Astrocyte (in vitro differentiated cells and primary cell): ENCODE measurements around the gene KIAA1671. TPM values are rescaled to one million over a fixed set of nuclear protein-coding genes. Genes with fewer than 3 reads are reported as not detected.
A peak's percentile ranks its signal among the peaks of the same experiment; 100 is the strongest.

Experiments used
- DNase-seq: peaks from one replicate; pipeline ENCODE4 v3.0.0-alpha.2; 2010; ENCODE audit warnings: low read depth
- FAIRE-seq: peaks from 2 replicates; lab custom pipeline; 2011; peaks lifted over from hg19 to GRCh38; lab: Jason Lieb, UNC
- H2AFZ ChIP-seq: 2 replicates; pipeline ENCODE4 v1.6.0; 2012; ENCODE audit warnings: low read depth, low read length, inconsistent platforms
- H3K27ac ChIP-seq: 2 replicates; pipeline ENCODE4 v1.5.1; 2011; ENCODE audit warnings: low read depth, low read length, inconsistent platforms
- H3K27me3 ChIP-seq: 2 replicates; pipeline ENCODE4 v1.6.0; 2011; ENCODE audit warnings: low read length, inconsistent platforms; ENCODE audit not compliant: insufficient read depth
- H3K36me3 ChIP-seq: 2 replicates; pipeline ENCODE4 v1.5.1; 2011; ENCODE audit warnings: low read length, inconsistent platforms; ENCODE audit not compliant: insufficient read depth
- H3K4me1 ChIP-seq: 2 replicates; pipeline ENCODE4 v1.5.1; 2011; ENCODE audit warnings: low read length, inconsistent platforms; ENCODE audit not compliant: insufficient read depth
- H3K4me2 ChIP-seq: 2 replicates; pipeline ENCODE4 v1.6.0; 2012; ENCODE audit warnings: low read length, inconsistent platforms
- H3K4me3 ChIP-seq: 2 replicates; pipeline ENCODE4 v1.5.1; 2011; ENCODE audit warnings: low read depth, mild to moderate bottlenecking, low read length, inconsistent platforms; ENCODE audit not compliant: insufficient read depth
- H3K79me2 ChIP-seq: 2 replicates; pipeline ENCODE4 v1.6.0; 2012; ENCODE audit warnings: mild to moderate bottlenecking, low read length, inconsistent platforms; ENCODE audit not compliant: insufficient read depth
- H3K9ac ChIP-seq: 2 replicates; pipeline ENCODE4 v1.6.0; 2012; ENCODE audit warnings: mild to moderate bottlenecking, low read length, inconsistent platforms
- H3K9me3 ChIP-seq: 2 replicates; pipeline ENCODE4 v1.5.1; 2012; ENCODE audit warnings: low read depth, mild to moderate bottlenecking, low read length, inconsistent platforms; ENCODE audit not compliant: insufficient read depth
- H4K20me1 ChIP-seq: 2 replicates; pipeline ENCODE4 v1.6.0; 2012; ENCODE audit warnings: low read length, inconsistent platforms; ENCODE audit not compliant: insufficient read depth
- H3K27ac Mint-ChIP-seq: one replicate; pipeline ENCODE4 v1.8.0; 2021; ENCODE audit warnings: mild to moderate bottlenecking, mixed read lengths; ENCODE audit not compliant: unreplicated experiment
- H3K27me3 Mint-ChIP-seq: one replicate; pipeline ENCODE4 v1.8.0; 2021; ENCODE audit warnings: low read depth, mixed read lengths; ENCODE audit not compliant: unreplicated experiment
- H3K36me3 Mint-ChIP-seq: one replicate; pipeline ENCODE4 v1.8.0; 2021; ENCODE audit warnings: low read depth, mixed read lengths; ENCODE audit not compliant: unreplicated experiment
- H3K4me1 Mint-ChIP-seq: one replicate; pipeline ENCODE4 v1.8.0; 2021; ENCODE audit warnings: low read depth, mixed read lengths; ENCODE audit not compliant: unreplicated experiment
- H3K4me3 Mint-ChIP-seq: one replicate; pipeline ENCODE4 v1.8.0; 2021; ENCODE audit warnings: mild to moderate bottlenecking, moderate library complexity, mixed read lengths; ENCODE audit not compliant: unreplicated experiment
- H3K9me3 Mint-ChIP-seq: one replicate; pipeline ENCODE4 v1.8.0; 2021; ENCODE audit warnings: mild to moderate bottlenecking, mixed read lengths; ENCODE audit not compliant: unreplicated experiment
- CTCF ChIP-seq: IDR thresholded peaks from 2 replicates; pipeline ENCODE4 v1.5.1; 2011; ENCODE audit warnings: low read depth, mild to moderate bottlenecking, inconsistent platforms, low read length, moderate library complexity; ENCODE audit not compliant: insufficient read depth
- EZH2 ChIP-seq: IDR thresholded peaks from 2 replicates; pipeline ENCODE4 v1.6.1; 2012; ENCODE audit warnings: mild to moderate bottlenecking, low read length, inconsistent platforms; ENCODE audit not compliant: insufficient read depth
- total RNA-seq: library from RNA; stranded (reverse); gene quantifications from 2 replicates; pipeline ENCODE4 v1.2.1, GENCODE V29; 2021

The KIAA1671 gene
- total RNA-seq, 1 donor from 2014 or later, result 28.4 TPM

- DNase-seq, result no peak
- H3K36me3 ChIP-seq, result no peaks in the 10 kb centered on the region
- H3K27ac ChIP-seq, result no peak overlapping the region
- peaks cover 6% of the 10 kb centered on the region for H3K36me3 Mint-ChIP-seq
- H3K27ac Mint-ChIP-seq, result no peak overlapping the region
- no peaks in the 10 kb centered on the region for H3K9me3 Mint-ChIP-seq
- H3K4me2 ChIP-seq, result no peak overlapping the region
- H3K4me1 Mint-ChIP-seq, result peaks cover 4% of the 10 kb centered on the region
- no peaks in the 10 kb centered on the region for H3K4me1 ChIP-seq
- no peak for FAIRE-seq
- H3K9me3 ChIP-seq, result no peaks in the 10 kb centered on the region
- no peak overlapping the region for H3K4me3 ChIP-seq
- H2AFZ ChIP-seq, result no peak overlapping the region
- no peak for TF ChIP-seq EZH2
- no peak for TF ChIP-seq CTCF
- no peaks in the 10 kb centered on the region for H3K79me2 ChIP-seq
- H3K4me3 Mint-ChIP-seq, result no peak overlapping the region
- no peaks in the 10 kb centered on the region for H3K27me3 Mint-ChIP-seq
- H4K20me1 ChIP-seq, result no peaks in the 10 kb centered on the region
- H3K9ac ChIP-seq, result no peak overlapping the region
- no peaks in the 10 kb centered on the region for H3K27me3 ChIP-seq
Observed at GRCh38 chr22:25201557-25202273, 249.2 kb downstream of the KIAA1671 start.

GRCh38 chr22:25202290-25202921 lies 249.9 kb downstream of the KIAA1671 start:
- H3K36me3 ChIP-seq, result no peaks in the 10 kb centered on the region

More at GRCh38 chr22:25202290-25202921, 249.9 kb downstream of the KIAA1671 start:
- TF ChIP-seq CTCF, result peak; percentile 77
- TF ChIP-seq EZH2, result no peak
- H4K20me1 ChIP-seq, result no peaks in the 10 kb centered on the region
- H3K4me2 ChIP-seq, result no peak overlapping the region
- no peak overlapping the region for H3K4me3 ChIP-seq
- Mint-ChIP-seq H3K4me3 (no peak overlapping the region), H3K36me3 (peaks cover 6% of the 10 kb centered on the region), H3K9me3 (no peaks in the 10 kb centered on the region), H3K4me1 (peaks cover 4% of the 10 kb centered on the region), H3K27ac (no peak overlapping the region), H3K27me3 (no peaks in the 10 kb centered on the region)
- FAIRE-seq (no peak), DNase-seq (peak; percentile 8)
- no peaks in the 10 kb centered on the region for H3K9me3 ChIP-seq
- no peaks in the 10 kb centered on the region for H3K4me1 ChIP-seq
- H3K9ac ChIP-seq, result no peak overlapping the region
- no peaks in the 10 kb centered on the region for H3K27me3 ChIP-seq
- no peaks in the 10 kb centered on the region for H3K79me2 ChIP-seq
- H2AFZ ChIP-seq, result no peak overlapping the region
- H3K27ac ChIP-seq, result no peak overlapping the region
